Progenitor cell of endocrine pancreas (in vitro differentiated cells): ENCODE results near the gene P4HTM. TPM values are rescaled to one million over a fixed set of nuclear protein-coding genes. Genes with fewer than 3 reads are reported as not detected.

Experiments used
- DNase-seq: peaks from one replicate; pipeline ENCODE4 v3.0.0; 2021; ENCODE audit warnings: low spot score; ENCODE audit not compliant: unreplicated experiment
- H3K27ac Mint-ChIP-seq: 2 replicates; pipeline ENCODE4 v1.8.0; 2021; ENCODE audit warnings: mild to moderate bottlenecking, moderate library complexity, mixed read lengths
- H3K27me3 Mint-ChIP-seq: 2 replicates; pipeline ENCODE4 v1.8.0; 2021; ENCODE audit warnings: mixed read lengths
- H3K36me3 Mint-ChIP-seq: 2 replicates; pipeline ENCODE4 v1.8.0; 2022; ENCODE audit warnings: mixed read lengths; ENCODE audit not compliant: insufficient read depth
- H3K4me1 Mint-ChIP-seq: 2 replicates; pipeline ENCODE4 v1.8.0; 2021; ENCODE audit warnings: low read depth, mixed read lengths
- H3K4me3 Mint-ChIP-seq: 2 replicates; pipeline ENCODE4 v1.8.0; 2021; ENCODE audit warnings: low read depth, mild to moderate bottlenecking, moderate library complexity, mixed read lengths
- H3K9me3 Mint-ChIP-seq: 2 replicates; pipeline ENCODE4 v1.8.0; 2021; ENCODE audit warnings: low read depth, mixed read lengths
- CTCF ChIP-seq: fragments of 200-600 bp; sonication (generic); IDR thresholded peaks from one replicate; pipeline ENCODE4 v1.5.0; 2021; ENCODE audit warnings: antibody characterized with exemption, mild to moderate bottlenecking; ENCODE audit not compliant: unreplicated experiment
- total RNA-seq: library from RNA; stranded (reverse); gene quantifications from 2 replicates; pipeline ENCODE4 v1.2.1, GENCODE V29; 2021

The P4HTM gene
- total RNA-seq, 1 donor from 2014 or later: 45.3 TPM

GRCh38 chr3:48962939-48963338, 27.1 kb upstream of the P4HTM start:
- Mint-ChIP-seq H3K9me3 (no peaks in the 10 kb centered on the region), H3K27me3 (no peaks in the 10 kb centered on the region), H3K27ac (no peak overlapping the region), H3K4me3 (no peak overlapping the region), H3K36me3 (peaks cover 3% of the 10 kb centered on the region), H3K4me1 (no peaks in the 10 kb centered on the region)
- TF ChIP-seq CTCF: no peak
- DNase-seq: no peak

GRCh38 chr3:48963591-48963990, 26.4 kb upstream of the P4HTM start:
- DNase-seq: no peak
- no peaks in the 10 kb centered on the region for H3K9me3 Mint-ChIP-seq
- H3K4me3 Mint-ChIP-seq: no peak overlapping the region
- no peak overlapping the region for H3K27ac Mint-ChIP-seq
- H3K4me1 Mint-ChIP-seq: no peaks in the 10 kb centered on the region
- peaks cover 3% of the 10 kb centered on the region for H3K36me3 Mint-ChIP-seq
- no peak for TF ChIP-seq CTCF
- H3K27me3 Mint-ChIP-seq: no peaks in the 10 kb centered on the region

GRCh38 chr3:48966367-48966766, 23.7 kb upstream of the P4HTM start:
- Mint-ChIP-seq H3K4me3 (no peak overlapping the region), H3K9me3 (no peaks in the 10 kb centered on the region), H3K27ac (no peak overlapping the region), H3K36me3 (peaks cover 6% of the 10 kb centered on the region), H3K4me1 (no peaks in the 10 kb centered on the region), H3K27me3 (no peaks in the 10 kb centered on the region)
- DNase-seq: no peak
- TF ChIP-seq CTCF: no peak

GRCh38 chr3:48966876-48967361, 23.1 kb upstream of the P4HTM start:
- no peaks in the 10 kb centered on the region for H3K27me3 Mint-ChIP-seq
- H3K4me1 Mint-ChIP-seq: no peaks in the 10 kb centered on the region
- H3K36me3 Mint-ChIP-seq: peaks cover 6% of the 10 kb centered on the region
- H3K4me3 Mint-ChIP-seq: no peak overlapping the region
- H3K9me3 Mint-ChIP-seq: no peaks in the 10 kb centered on the region
- TF ChIP-seq CTCF: no peak
- DNase-seq: no peak
- no peak overlapping the region for H3K27ac Mint-ChIP-seq

- H3K9me3 Mint-ChIP-seq: no peaks in the 10 kb centered on the region
- H3K4me1 Mint-ChIP-seq: no peaks in the 10 kb centered on the region
- H3K27me3 Mint-ChIP-seq: no peaks in the 10 kb centered on the region
- no peak overlapping the region for H3K27ac Mint-ChIP-seq
- H3K36me3 Mint-ChIP-seq: peaks cover 6% of the 10 kb centered on the region
- TF ChIP-seq CTCF: no peak
- no peak for DNase-seq
- H3K4me3 Mint-ChIP-seq: no peak overlapping the region
Observed at GRCh38 chr3:48970586-48970985, 19.5 kb upstream of the P4HTM start.
